ENCODE results near the gene HRH4. TPM values are rescaled to one million over a fixed set of nuclear protein-coding genes. Genes with fewer than 3 reads are reported as not detected.

Gene HRH4
- total and polyA plus RNA-seq, 10 of the 15 experiments (the other 5 are each of a cell fraction or from before 2014, with no cell fraction given): not detected

- TF ChIP-seq STAT3 (IDR thresholded peaks at IDR 0.05; ENCODE audit: low read depth, low read length): no peak
Observed at GRCh38 chr18:24475926-24476589, 15.6 kb downstream of the HRH4 start (continued).

GRCh38 chr18:24479371-24479770 is 18.9 kb downstream of the HRH4 start:
- no peaks in the 10 kb centered on the region for H3K36me3 ChIP-seq (ENCODE audit: control insufficient read depth in 2 of 2, insufficient read depth in 2 of 2, low read length in 1 of 2)
- H3K9me3 ChIP-seq (replicated peaks; ENCODE audit: control insufficient read depth, insufficient read depth, low read length): no peaks in the 10 kb centered on the region; the same call in 2 of the 3 replicates
- no peak overlapping the region for H3K9ac ChIP-seq (ENCODE audit: control insufficient read depth, insufficient read depth, low read length)
- in situ Hi-C loops (cut with MboI) (no loop called here), intact Hi-C loops (cut with micrococcal nuclease; ENCODE audit: unreplicated experiment) (no loop called here)
- ATAC-seq (no peak), DNase-seq (ENCODE audit: low read depth, low spot score) (no peak), FAIRE-seq (no peak)
- no peak overlapping the region for H3K27ac ChIP-seq (ENCODE audit: control insufficient read depth, insufficient read depth)
- SMC1A ChIA-PET (ENCODE audit: uncharacterized antibody, unreplicated experiment): no interaction called here
- H3K4me1 ChIP-seq (ENCODE audit: control insufficient read depth, insufficient read depth, low read length): no peaks in the 10 kb centered on the region
- no peaks in the 10 kb centered on the region for H3K79me2 ChIP-seq (ENCODE audit: control insufficient read depth, insufficient read depth, low read length)
- H4K20me1 ChIP-seq (ENCODE audit: control insufficient read depth, insufficient read depth): no peaks in the 10 kb centered on the region
- CTCF ChIA-PET: no interaction called here
- no peaks in the 10 kb centered on the region; a peak in 2 of 4 replicates for H3K27me3 ChIP-seq (replicated peaks in 1 of 2; ENCODE audit: control insufficient read depth in 2 of 2, insufficient read depth in 2 of 2, low read length in 1 of 2)
- no peak overlapping the region for H3K4me3 ChIP-seq
- WGBS (ENCODE audit: insufficient coverage, insufficient replicate concordance, low lambda C conversion rate, missing lambda C conversion rate): 39% methylated on average over 7 of the region's 7 CpGs
- no peak overlapping the region for H3K4me2 ChIP-seq (ENCODE audit: control insufficient read depth, insufficient read depth)
- BruUV-seq (replicated peaks): no TSS peak
- RAD21 ChIA-PET (ENCODE audit: unreplicated experiment): no interaction called here
- POLR2A ChIA-PET: no interaction called here
- H2AFZ ChIP-seq (ENCODE audit: control insufficient read depth, low read depth, low read length): no peak overlapping the region
- TF ChIP-seq USF1 (IDR thresholded peaks at IDR 0.05; ENCODE audit: borderline replicate concordance, extremely low read length, insufficient read depth, low read depth, low read length) (no peak), CREB1 (IDR thresholded peaks at IDR 0.05; ENCODE audit: low read depth) (no peak), GABPA (IDR thresholded peaks at IDR 0.05; ENCODE audit: low read depth) (no peak), RB1 (IDR thresholded peaks at IDR 0.05; ENCODE audit: borderline replicate concordance) (no peak), IRF4 (IDR thresholded peaks at IDR 0.05; ENCODE audit: low read depth, low read length) (no peak), ATF3 (IDR thresholded peaks at IDR 0.05; ENCODE audit: borderline replicate concordance, extremely low read depth, low read depth, low read length) (no peak), CHD1 (IDR thresholded peaks at IDR 0.05; ENCODE audit: low read depth, low read length) (no peak), ATF2 (IDR thresholded peaks at IDR 0.05; ENCODE audit: low read length) (no peak), DPF2 (IDR thresholded peaks at IDR 0.05) (no peak), MEF2B (IDR thresholded peaks at IDR 0.05; ENCODE audit: partially characterized antibody, poor library complexity, severe bottlenecking) (no peak), STAT3 (IDR thresholded peaks at IDR 0.05; ENCODE audit: low read depth, low read length) (no peak), ASH2L (IDR thresholded peaks at IDR 0.05; ENCODE audit: borderline replicate concordance, low read depth) (no peak), NR2F1 (conservative IDR thresholded peaks at IDR 0.05) (no peak), SMAD1 (IDR thresholded peaks at IDR 0.05; ENCODE audit: low read depth, partially characterized antibody) (no peak), LARP7 (IDR thresholded peaks at IDR 0.05) (no peak), PKNOX1 (IDR thresholded peaks at IDR 0.05) (no peak), ELK1 (IDR thresholded peaks at IDR 0.05; ENCODE audit: low read depth, low read length) (no peak)

Data from GM12878 (cell line).